HFFc6 (cell line): ENCODE data around the gene RALY. TPM values are rescaled to one million over a fixed set of nuclear protein-coding genes. Genes with fewer than 3 reads are reported as not detected.

Source experiments
- DNase-seq: peaks from one replicate; pipeline ENCODE4 v3.0.0-alpha.2; 2018
- H3K27ac Mint-ChIP-seq: 2 replicates; pipeline ENCODE4 v1.8.0; 2020; ENCODE audit warnings: mild to moderate bottlenecking, mixed read lengths
- H3K27me3 Mint-ChIP-seq: 2 replicates; pipeline ENCODE4 v1.8.0; 2021; ENCODE audit warnings: mild to moderate bottlenecking, moderate library complexity, mixed read lengths; ENCODE audit not compliant: insufficient read depth
- H3K36me3 Mint-ChIP-seq: 2 replicates; pipeline ENCODE4 v1.8.0; 2021; ENCODE audit warnings: low read depth, mixed read lengths
- H3K4me1 Mint-ChIP-seq: 2 replicates; pipeline ENCODE4 v1.8.0; 2020; ENCODE audit warnings: low read depth, mixed read lengths
- H3K4me3 Mint-ChIP-seq: 2 replicates; pipeline ENCODE4 v1.8.0; 2020; ENCODE audit warnings: mild to moderate bottlenecking, moderate library complexity, mixed read lengths
- H3K9me3 Mint-ChIP-seq: 2 replicates; pipeline ENCODE4 v1.8.0; 2020; ENCODE audit warnings: mild to moderate bottlenecking, mixed read lengths
- total RNA-seq, 6 experiments: library from RNA; stranded (reverse); fragmentation: NEBNext Ultra II Directional; extraction: Animal tissue kit (Norgen Biotek cat#: 25700); gene quantifications; 2 replicates in 1 of 6; 3 replicates in 5 of 6; pipeline ENCODE4 v1.2.3, GENCODE V29; 2021
- TF ChIP-seq, protein P1 (sequence below): fragments of 200-600 bp; sonication (generic); IDR thresholded peaks from 2 replicates; pipeline ENCODE4 v1.5.0; 2021; ENCODE audit warnings: antibody characterized with exemption, mild to moderate bottlenecking

RALY gene
- total RNA-seq, 6 experiments from 2014 or later: 108 to 124 (median 118) TPM

DNA sequence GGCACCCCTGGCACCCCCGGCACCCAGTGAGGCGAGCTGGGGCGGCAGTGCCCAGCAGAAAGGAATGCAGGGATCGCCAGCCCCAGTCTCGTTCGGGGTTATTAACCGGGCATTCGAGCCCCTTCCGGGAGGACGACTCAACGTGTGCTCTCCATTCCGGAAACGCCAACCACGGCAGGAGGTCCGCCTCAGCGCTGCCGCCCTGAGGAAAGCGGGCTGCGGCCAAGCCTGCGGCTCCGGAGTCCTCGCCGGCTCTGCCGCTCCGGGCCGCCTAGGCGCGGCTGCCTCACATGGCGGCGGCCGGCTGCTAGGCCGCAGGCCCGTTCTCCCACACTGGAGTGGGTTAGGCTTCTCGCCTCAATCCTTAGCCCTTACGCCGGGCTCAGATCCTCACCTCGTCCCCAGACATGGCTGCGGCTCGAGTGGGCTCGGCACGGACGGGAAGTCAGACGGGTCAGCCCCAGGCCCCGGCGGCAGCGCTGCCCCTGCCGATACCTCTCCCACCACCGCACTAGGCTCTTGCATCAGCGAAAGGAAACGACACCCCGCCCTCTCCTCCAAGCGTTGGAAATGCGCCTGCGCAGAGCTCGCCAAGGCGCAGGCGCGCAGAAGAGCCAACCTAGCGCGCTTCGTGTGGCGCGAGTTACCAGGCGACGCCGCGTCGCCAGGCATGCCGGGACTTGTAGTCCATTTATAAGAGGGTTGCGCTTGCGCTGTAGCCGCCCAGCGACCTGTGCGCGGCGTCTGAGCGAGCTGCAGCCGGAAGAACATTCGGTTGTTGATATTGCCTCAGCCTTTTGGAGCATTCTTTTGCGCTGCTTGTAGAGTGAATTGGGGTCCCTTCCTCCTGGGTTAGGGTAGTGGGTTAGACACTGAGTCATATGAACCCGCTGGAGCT lies 118.2 kb downstream of the RALY start, which contains the start of gene EIF2S2:
EIF2S2 (minus strand) TSS at position 542 of the 898 bp plus-strand sequence; CDS start at position 409, 133 bp downstream.
- peak within 1 kb of the TSS; percentile 95 for H3K27ac Mint-ChIP-seq
- DNase-seq: peak; percentile 96
- TF ChIP-seq, protein P1, sequence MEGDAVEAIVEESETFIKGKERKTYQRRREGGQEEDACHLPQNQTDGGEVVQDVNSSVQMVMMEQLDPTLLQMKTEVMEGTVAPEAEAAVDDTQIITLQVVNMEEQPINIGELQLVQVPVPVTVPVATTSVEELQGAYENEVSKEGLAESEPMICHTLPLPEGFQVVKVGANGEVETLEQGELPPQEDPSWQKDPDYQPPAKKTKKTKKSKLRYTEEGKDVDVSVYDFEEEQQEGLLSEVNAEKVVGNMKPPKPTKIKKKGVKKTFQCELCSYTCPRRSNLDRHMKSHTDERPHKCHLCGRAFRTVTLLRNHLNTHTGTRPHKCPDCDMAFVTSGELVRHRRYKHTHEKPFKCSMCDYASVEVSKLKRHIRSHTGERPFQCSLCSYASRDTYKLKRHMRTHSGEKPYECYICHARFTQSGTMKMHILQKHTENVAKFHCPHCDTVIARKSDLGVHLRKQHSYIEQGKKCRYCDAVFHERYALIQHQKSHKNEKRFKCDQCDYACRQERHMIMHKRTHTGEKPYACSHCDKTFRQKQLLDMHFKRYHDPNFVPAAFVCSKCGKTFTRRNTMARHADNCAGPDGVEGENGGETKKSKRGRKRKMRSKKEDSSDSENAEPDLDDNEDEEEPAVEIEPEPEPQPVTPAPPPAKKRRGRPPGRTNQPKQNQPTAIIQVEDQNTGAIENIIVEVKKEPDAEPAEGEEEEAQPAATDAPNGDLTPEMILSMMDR: no peak
- peaks cover 48% of the 10 kb centered on the region for H3K4me1 Mint-ChIP-seq
- H3K27me3 Mint-ChIP-seq: peaks cover 3% of the 10 kb centered on the region
- H3K4me3 Mint-ChIP-seq: peak within 1 kb of the TSS; percentile 98
- no peaks in the 10 kb centered on the region for H3K9me3 Mint-ChIP-seq
- peaks cover 20% of the 10 kb centered on the region for H3K36me3 Mint-ChIP-seq

GRCh38 chr20:34112600-34113101 lies 118.9 kb downstream of the RALY start:
- peaks cover 3% of the 10 kb centered on the region for H3K27me3 Mint-ChIP-seq
- peaks cover 41% of the 10 kb centered on the region for H3K4me1 Mint-ChIP-seq
- H3K36me3 Mint-ChIP-seq: peaks cover 20% of the 10 kb centered on the region
- no peak for DNase-seq
- TF ChIP-seq, protein P1: no peak
- H3K27ac Mint-ChIP-seq: peak overlapping the region; percentile 95
- peak overlapping the region; percentile 98 for H3K4me3 Mint-ChIP-seq
- no peaks in the 10 kb centered on the region for H3K9me3 Mint-ChIP-seq

GRCh38 chr20:34114809-34115208 lies 121.1 kb downstream of the RALY start:
- no peak overlapping the region for H3K27ac Mint-ChIP-seq
- TF ChIP-seq, protein P1: no peak
- peaks cover 21% of the 10 kb centered on the region for H3K4me1 Mint-ChIP-seq
- DNase-seq: no peak
- H3K9me3 Mint-ChIP-seq: no peaks in the 10 kb centered on the region
- H3K4me3 Mint-ChIP-seq: no peak overlapping the region; the same call in 1 of the 2 replicates
- peaks cover 3% of the 10 kb centered on the region for H3K27me3 Mint-ChIP-seq
- H3K36me3 Mint-ChIP-seq: peaks cover 15% of the 10 kb centered on the region

GRCh38 chr20:34115232-34115631 lies 121.5 kb downstream of the RALY start:
- H3K9me3 Mint-ChIP-seq: no peaks in the 10 kb centered on the region
- TF ChIP-seq, protein P1: no peak
- peaks cover 5% of the 10 kb centered on the region for H3K27me3 Mint-ChIP-seq
- H3K27ac Mint-ChIP-seq: no peak overlapping the region
- DNase-seq: no peak
- no peak overlapping the region for H3K4me3 Mint-ChIP-seq
- H3K36me3 Mint-ChIP-seq: peaks cover 12% of the 10 kb centered on the region
- peaks cover 17% of the 10 kb centered on the region for H3K4me1 Mint-ChIP-seq

DNA sequence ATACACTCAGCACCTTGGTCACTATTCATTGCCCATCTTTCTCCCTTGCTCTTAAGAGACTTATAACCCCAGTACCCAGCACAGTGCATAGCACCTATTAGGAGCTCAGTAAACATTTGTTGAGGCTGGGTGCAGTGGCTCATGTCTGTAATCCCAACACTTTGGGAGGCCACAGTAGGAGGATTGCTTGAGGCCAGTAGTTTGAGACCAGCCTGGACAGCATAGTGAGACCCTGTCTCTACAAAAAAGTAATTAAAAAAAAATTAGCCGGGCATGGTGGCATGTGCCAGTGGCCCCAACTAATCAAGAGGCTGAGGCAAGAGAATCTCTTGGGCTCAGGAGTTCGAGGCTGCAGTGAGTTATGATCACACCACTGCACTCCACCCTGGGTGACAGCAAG lies 126.5 kb downstream of the RALY start:
- Mint-ChIP-seq H3K27me3 (peaks cover 2% of the 10 kb centered on the region), H3K4me1 (peaks cover 12% of the 10 kb centered on the region)

More for the DNA sequence above, 126.5 kb downstream of the RALY start:
- H3K27ac Mint-ChIP-seq: no peak overlapping the region
- no peak overlapping the region for H3K4me3 Mint-ChIP-seq
- no peaks in the 10 kb centered on the region for H3K9me3 Mint-ChIP-seq
- TF ChIP-seq, protein P1: no peak
- DNase-seq: no peak
- H3K36me3 Mint-ChIP-seq: no peaks in the 10 kb centered on the region
